Mucosa of descending colon (tissue), 3 donors: ENCODE results near the gene ARL13B. TPM values are rescaled to one million over a fixed set of nuclear protein-coding genes. Genes with fewer than 3 reads are reported as not detected.

Source experiments
- ATAC-seq: fragments of 200-7000 bp; cut with Tn5 transposase; one replicate; pipeline ENCODE4 v1.9.1; 2020; ENCODE audit warnings: mild to moderate bottlenecking, moderate library complexity
- DNase-seq, 3 donors: peaks; one replicate each; pipeline ENCODE4 v3.0.0-alpha.2; 2020
- H3K36me3 ChIP-seq: fragments of 200-600 bp; one replicate; pipeline ENCODE4 v1.8.0; 2021; ENCODE audit warnings: low read depth, mild to moderate bottlenecking
- H3K4me1 ChIP-seq: fragments of 200-600 bp; one replicate; pipeline ENCODE4 v1.8.0; 2021; ENCODE audit warnings: low read depth, mild to moderate bottlenecking
- H3K4me3 ChIP-seq: fragments of 200-600 bp; one replicate; pipeline ENCODE4 v1.8.0; 2021; ENCODE audit warnings: mild to moderate bottlenecking
- H3K9me3 ChIP-seq: fragments of 200-600 bp; one replicate; pipeline ENCODE4 v1.8.0; 2021; ENCODE audit warnings: mild to moderate bottlenecking
- CTCF ChIP-seq: fragments of 200-600 bp; IDR thresholded peaks from one replicate; pipeline ENCODE4 v1.8.0; 2022; ENCODE audit warnings: antibody characterized with exemption, mild to moderate bottlenecking
- intact Hi-C, 2 donors: fragments of 100-400 bp; cut with DNase I in 1 of 2; cut with micrococcal nuclease in 1 of 2; formaldehyde crosslinking; loops; one replicate each; pipeline versions ENCODE4 v1.11.0 to v1.11.1; 2022; cut with DNase I, micrococcal nuclease
- total RNA-seq, 3 donors: library from RNA; stranded (reverse); fragmentation: NEBNext Ultra II Directional in 2 of 3; extraction: Animal tissue kit (Norgen Biotek cat#: 25700) in 2 of 3; gene quantifications; one replicate each; pipeline versions ENCODE4 v1.2.1 to v1.2.4, GENCODE V29; 2021 to 2023
- donor health status: DM: no; HTN: no; CAD: no; lungs with moderate emphysema.
- donor health status: DM: no; HTN: no; CAD: no.
- donor health status: DM: no; HTN: yes; CAD: no.

Gene ARL13B
- total RNA-seq, 3 donors from 2014 or later, result 2.6 to 9.1 (median 4.1) TPM

- H3K4me3 ChIP-seq, result no peak overlapping the region
- intact Hi-C loops, result no loop called here
- DNase-seq (no peak), ATAC-seq (peak; percentile 19)
- no peaks in the 10 kb centered on the region for H3K4me1 ChIP-seq
- peaks cover 6% of the 10 kb centered on the region for H3K36me3 ChIP-seq
- no peaks in the 10 kb centered on the region for H3K9me3 ChIP-seq
- TF ChIP-seq CTCF, result no peak
Observed at GRCh38 chr3:94098452-94098851, 118.5 kb downstream of the ARL13B start.

GRCh38 chr3:94099311-94099710 is 119.4 kb downstream of the ARL13B start:
- no peaks in the 10 kb centered on the region for H3K9me3 ChIP-seq
- intact Hi-C loops, result no loop called here
- H3K4me3 ChIP-seq, result no peak overlapping the region
- no peaks in the 10 kb centered on the region for H3K4me1 ChIP-seq
- peaks cover 6% of the 10 kb centered on the region for H3K36me3 ChIP-seq
- no peak for TF ChIP-seq CTCF
- ATAC-seq (no peak), DNase-seq (no peak)

GRCh38 chr3:94101860-94102259 is 121.9 kb downstream of the ARL13B start:
- intact Hi-C loops, result no loop called here
- no peak for ATAC-seq
- TF ChIP-seq CTCF, result no peak
- Histone ChIP-seq H3K4me1 (no peaks in the 10 kb centered on the region), H3K9me3 (no peaks in the 10 kb centered on the region), H3K36me3 (no peaks in the 10 kb centered on the region), H3K4me3 (no peak overlapping the region)
- DNase-seq, result no peak

Other genes starting within 250 kb of the ARL13B start
- 10 to 100 TPM in 2 of 3 donors, 1 to 10 TPM in 1; 6.7 to 30.1 (median 19.7) TPM for gene PROS1, start 6.3 kb upstream of the ARL13B start, total RNA-seq
- 10 to 100 TPM in 2 of 3 donors, 1 to 10 TPM in 1; 7.5 to 20.6 (median 18.9) TPM for gene STX19, start 48.4 kb downstream of the ARL13B start, total RNA-seq
- gene DHFR2, start 82.8 kb downstream of the ARL13B start, total RNA-seq, result 1 to 10 TPM; 5.4 to 9.1 (median 6.2) TPM
- gene NSUN3, start 82.9 kb downstream of the ARL13B start, total RNA-seq, result 10 to 100 TPM; 18.6 to 33.9 (median 23.0) TPM